Stimulated activated CD4-positive, alpha-beta T cell treated with anti-CD3 and anti-CD28 coated beads, Interleukin-12 subunit alpha, Interleukin-12 subunit beta, amount 100 ng/mL, for 4 hours (primary cell): Measurements from ENCODE around the gene GMEB1.
"Not testable (repeated sequence)": the region's sequence is repeated elsewhere in the genome, so short reads cannot be mapped to it uniquely, and the experiment has no call there.

Experiments
- DNase-seq: peaks from one replicate; pipeline ENCODE4 v3.0.0-alpha.2; 2020

GMEB1 gene

DNA sequence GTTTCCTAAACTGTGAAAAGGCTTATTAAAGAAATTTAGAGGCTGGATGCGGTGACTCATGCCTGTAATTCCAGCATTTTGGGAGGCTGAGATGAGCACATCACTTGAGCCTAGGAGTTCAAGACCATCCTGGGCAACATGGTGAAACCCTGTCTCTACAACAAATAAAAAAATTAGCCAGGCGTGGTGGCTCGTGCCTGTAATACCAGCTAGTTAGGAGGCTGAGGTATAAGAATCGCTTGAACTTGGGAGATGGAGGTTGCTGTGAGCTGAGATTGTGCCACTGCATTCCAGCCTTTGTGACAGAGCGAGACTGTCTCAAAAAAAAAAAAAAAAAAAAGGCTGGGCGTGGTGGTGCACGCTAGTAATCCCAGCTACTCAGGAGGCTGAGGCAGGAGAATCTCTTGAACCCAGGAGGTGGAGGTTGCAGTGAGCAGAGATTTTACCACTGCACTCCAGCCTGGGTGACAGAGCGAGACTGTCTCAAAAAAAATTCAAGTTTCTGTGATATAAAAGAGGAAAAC lies 82.2 kb downstream of the GMEB1 start:
- not testable (repeated sequence) for DNase-seq

- no peak for DNase-seq
These were observed 82.9 kb downstream of the GMEB1 start for GRCh38 chr1:28751315-28752060.

DNA sequence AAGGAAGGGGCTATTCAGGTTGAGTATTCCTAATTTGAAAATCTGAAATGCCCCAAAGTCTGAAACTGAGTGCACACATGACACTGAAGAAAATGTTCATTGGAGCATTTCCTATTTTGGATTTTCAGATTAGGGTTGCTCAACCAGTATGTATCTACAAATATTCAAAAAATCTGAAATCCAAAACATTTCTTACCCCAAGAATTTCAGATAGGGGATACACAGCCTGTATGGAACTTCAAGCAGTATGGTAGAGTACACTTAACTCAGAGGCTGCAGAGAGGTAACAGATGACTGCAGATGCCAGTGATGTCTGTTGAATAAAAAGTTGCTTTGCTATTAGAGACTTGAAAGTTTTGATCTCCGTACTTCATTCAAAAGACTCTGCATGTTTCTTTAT lies 87.1 kb downstream of the GMEB1 start:
- no peak for DNase-seq

DNA sequence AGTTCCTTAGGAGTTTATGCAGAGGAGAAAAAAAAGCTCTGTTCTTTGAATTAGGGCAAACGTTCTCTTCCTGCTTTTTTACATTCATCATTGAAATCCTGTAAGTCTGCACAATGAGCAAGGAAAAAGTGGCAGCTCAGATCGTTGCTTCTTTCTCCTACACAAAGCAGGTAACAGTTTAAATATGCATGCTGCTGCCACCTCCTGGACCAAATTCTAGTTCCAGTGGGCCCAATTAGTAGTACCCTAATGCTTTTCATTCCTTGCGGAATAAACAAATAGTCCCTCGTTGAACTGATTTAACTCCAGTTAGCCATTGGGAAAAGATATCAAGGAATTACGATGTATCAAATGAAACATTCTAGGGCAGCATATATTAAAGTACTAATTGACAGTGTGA lies 88.3 kb downstream of the GMEB1 start:
- DNase-seq = no peak

GRCh38 chr1:28758420-28758819 lies 89.8 kb downstream of the GMEB1 start:
- no peak for DNase-seq

DNA sequence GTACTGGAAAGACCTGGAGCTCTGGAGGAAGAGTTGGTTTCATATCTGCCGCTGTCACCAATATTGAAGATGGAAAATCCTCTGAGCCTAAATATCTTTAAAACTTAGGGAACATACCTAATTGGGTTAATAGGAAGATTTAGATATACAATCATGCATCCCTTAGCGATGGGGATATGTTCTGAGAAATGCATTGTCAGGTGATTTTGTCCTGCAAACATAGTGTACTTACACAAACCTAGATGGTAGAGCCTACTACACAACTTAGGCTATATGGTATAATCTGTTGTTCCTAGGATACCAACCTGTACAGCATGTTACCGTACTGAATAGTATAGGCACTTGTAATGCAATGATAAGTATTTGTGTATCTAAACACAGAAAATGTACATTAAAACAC lies 90.7 kb downstream of the GMEB1 start:
- DNase-seq = no peak

GRCh38 chr1:28761189-28761588 lies 92.6 kb downstream of the GMEB1 start:
- DNase-seq = no peak

DNA sequence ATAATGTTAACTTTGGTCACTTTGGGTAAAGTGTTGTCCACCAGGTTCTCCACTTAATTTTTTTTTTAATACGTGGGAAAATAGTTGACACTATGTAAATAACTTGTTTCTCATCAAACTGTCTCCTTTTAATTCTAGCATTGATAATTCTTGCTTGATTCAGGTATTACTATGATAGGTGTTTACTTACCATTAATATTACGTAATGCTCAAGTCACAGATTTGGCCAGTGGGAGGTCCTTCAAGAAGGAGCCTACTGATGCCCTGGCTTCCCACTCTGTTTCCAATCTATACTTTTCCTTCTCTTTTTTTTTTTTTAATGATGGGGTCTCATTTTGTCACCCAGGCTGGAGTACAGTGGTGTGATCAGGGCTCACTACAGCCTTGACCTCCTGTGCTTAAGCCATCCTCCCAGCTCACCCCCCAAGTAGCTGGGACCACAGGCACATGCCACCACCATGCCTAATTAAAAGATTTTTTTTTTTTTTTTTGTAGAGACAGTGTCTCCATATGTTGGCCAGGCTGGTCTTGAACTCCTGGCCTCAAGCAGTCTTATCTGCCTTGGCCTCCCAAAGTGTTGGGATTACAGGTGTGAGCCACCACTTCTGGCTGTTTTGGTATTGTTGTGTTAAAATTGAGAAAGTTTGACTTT lies 98.1 kb downstream of the GMEB1 start:
- DNase-seq = no peak
